Naive thymus-derived CD4-positive, alpha-beta T cell (primary cell): ENCODE data around the gene FHL3. TPM values are rescaled to one million over a fixed set of nuclear protein-coding genes. Genes with fewer than 3 reads are reported as not detected.
"Not testable (repeated sequence)": the region's sequence is repeated elsewhere in the genome, so short reads cannot be mapped to it uniquely, and the experiment has no call there.

Source experiments
- ATAC-seq: fragments of 150-1000 bp; cut with Tn5 transposase; 2 replicates; pipeline ENCODE4 v1.10.0; 2021; ENCODE audit warnings: mild to moderate bottlenecking, moderate library complexity
- CTCF ChIA-PET: fragments of 350-600 bp; sonication (Branson Sonifier 250); formaldehyde crosslinking; loops from one replicate; lab custom pipeline; 2021; ENCODE audit warnings: antibody characterized with exemption; lab: Charles Lee
- POLR2A ChIA-PET: fragments of 350-600 bp; sonication (Branson Sonifier 250); formaldehyde crosslinking; loops from one replicate; lab custom pipeline; 2021; ENCODE audit warnings: antibody characterized with exemption, inconsistent platforms; lab: Charles Lee
- DNase-seq, 9 donors: peaks; one replicate each; pipeline versions ENCODE4 v3.0.0 to v3.0.0-alpha.2; 2020 to 2022; ENCODE audit warnings: mixed read lengths in 1 of 9
- H3K27ac ChIP-seq: one replicate; pipeline ENCODE4 v1.7.0; 2013; ENCODE audit warnings: mild to moderate bottlenecking, low read depth, low read length, moderate library complexity
- H3K27me3 ChIP-seq, 2 donors: one replicate each; pipeline ENCODE4 v1.7.0; 2013; ENCODE audit warnings: low read length in 2 of 2, mild to moderate bottlenecking in 2 of 2, moderate library complexity in 2 of 2; ENCODE audit not compliant: control insufficient read depth in 2 of 2, insufficient read depth in 2 of 2
- H3K36me3 ChIP-seq, 3 experiments: 1 replicate in 2 of 3; 2 replicates in 1 of 3; pipeline ENCODE4 v1.7.0; 2013; ENCODE audit warnings: low read length in 3 of 3, mild to moderate bottlenecking in 3 of 3, moderate library complexity in 1 of 3; ENCODE audit not compliant: insufficient read depth in 3 of 3, control insufficient read depth in 2 of 3
- H3K4me1 ChIP-seq, 2 donors: one replicate each; pipeline ENCODE4 v1.7.0; 2013; ENCODE audit warnings: low read length in 2 of 2, mild to moderate bottlenecking in 2 of 2, moderate library complexity in 1 of 2; ENCODE audit not compliant: control insufficient read depth in 2 of 2, insufficient read depth in 2 of 2
- H3K4me3 ChIP-seq: 2 replicates; pipeline ENCODE4 v1.7.0; 2013; ENCODE audit warnings: mild to moderate bottlenecking, low read length
- H3K9me3 ChIP-seq, 3 experiments: 1 replicate in 2 of 3; 2 replicates in 1 of 3; pipeline ENCODE4 v1.7.0; 2013; ENCODE audit warnings: low read length in 3 of 3; ENCODE audit not compliant: control insufficient read depth in 2 of 3
- H3K27ac Mint-ChIP-seq, 9 donors: one replicate each; pipeline ENCODE4 v1.8.0; 2020 to 2022; ENCODE audit warnings: mixed read lengths in 9 of 9, mild to moderate bottlenecking in 8 of 9, moderate library complexity in 5 of 9, inconsistent platforms in 2 of 9
- H3K27me3 Mint-ChIP-seq, 5 donors: one replicate each; pipeline ENCODE4 v1.8.0; 2021 to 2022; ENCODE audit warnings: mixed read lengths in 5 of 5, mild to moderate bottlenecking in 1 of 5
- H3K36me3 Mint-ChIP-seq, 5 donors: one replicate each; pipeline ENCODE4 v1.8.0; 2020 to 2022; ENCODE audit warnings: mixed read lengths in 5 of 5, mild to moderate bottlenecking in 3 of 5, inconsistent platforms in 1 of 5
- H3K4me1 Mint-ChIP-seq, 7 donors: one replicate each; pipeline ENCODE4 v1.8.0; 2020 to 2022; ENCODE audit warnings: mixed read lengths in 7 of 7, mild to moderate bottlenecking in 3 of 7, inconsistent platforms in 1 of 7
- H3K4me3 Mint-ChIP-seq, 10 donors: one replicate each; pipeline ENCODE4 v1.8.0; 2020 to 2022; ENCODE audit warnings: mild to moderate bottlenecking in 10 of 10, mixed read lengths in 10 of 10, moderate library complexity in 6 of 10, inconsistent platforms in 2 of 10
- H3K9me3 Mint-ChIP-seq, 11 donors: one replicate each; pipeline ENCODE4 v1.8.0; 2020 to 2022; ENCODE audit warnings: mixed read lengths in 11 of 11, mild to moderate bottlenecking in 4 of 11, inconsistent platforms in 1 of 11, moderate library complexity in 1 of 11
- intact Hi-C, 2 donors: fragments of 100-400 bp; cut with micrococcal nuclease; formaldehyde crosslinking; loops; one replicate each; pipeline ENCODE4 v1.15.1; 2023
- polyA plus RNA-seq, 2 donors: library from polyadenylated mRNA; unstranded; fragments of 300-500 nt; fragmentation: Illumina TruSeq; gene quantifications; one replicate each; pipeline ENCODE4 v1.2.3, GENCODE V29; 2021
- total RNA-seq, 6 experiments: library from RNA in 5 of 6; stranded (reverse) in 5 of 6; gene quantifications; 1 replicate in 5 of 6; 2 replicates in 1 of 6; pipeline ENCODE4 v1.2.3 and lab custom pipeline; 2021 to 2026

FHL3 gene
- total and polyA plus RNA-seq, 7 experiments from 2014 or later, result 2.9 to 19.0 (median 8.6) TPM

GRCh38 chr1:38034871-38035270, 29.6 kb upstream of the FHL3 start:
- peaks cover 11 to 15% of the 10 kb centered on the region in 2 donors for H3K4me1 ChIP-seq
- no peaks in the 10 kb centered on the region for H3K9me3 ChIP-seq
- intact Hi-C loops, result no loop called here
- Mint-ChIP-seq H3K4me3 (no peak overlapping the region), H3K4me1 (peaks cover 8 to 16% (median 14%) of the 10 kb centered on the region in 7 donors), H3K9me3 (peaks cover 0 to 2% (median 0%) of the 10 kb centered on the region in 11 donors), H3K36me3 (no peaks in the 10 kb centered on the region), H3K27ac (no peak overlapping the region), H3K27me3 (peaks cover 3 to 17% (median 15%) of the 10 kb centered on the region in 5 donors)
- no peak overlapping the region for H3K27ac ChIP-seq
- no peaks in the 10 kb centered on the region for H3K36me3 ChIP-seq
- no peak overlapping the region for H3K4me3 ChIP-seq
- ChIA-PET POLR2A (no interaction called here), CTCF (no interaction called here)
- DNase-seq (no peak), ATAC-seq (no peak)
- no peaks in the 10 kb centered on the region for H3K27me3 ChIP-seq

GRCh38 chr1:38032992-38033391, 27.7 kb upstream of the FHL3 start:
- POLR2A ChIA-PET, result not testable (repeated sequence)

GRCh38 chr1:38031513-38031866, 26.2 kb upstream of the FHL3 start:
- no peaks in the 10 kb centered on the region for H3K27me3 ChIP-seq
- Mint-ChIP-seq H3K27ac (peak overlapping the region in 1 of 9 donors; percentile 74), H3K4me3 (peak overlapping the region in 1 of 10 donors; percentile 9), H3K9me3 (peaks cover 0 to 1% (median 0%) of the 10 kb centered on the region in 11 donors), H3K27me3 (peaks cover 0 to 7% (median 0%) of the 10 kb centered on the region in 5 donors), H3K4me1 (peaks cover 11 to 43% (median 25%) of the 10 kb centered on the region in 7 donors), H3K36me3 (no peaks in the 10 kb centered on the region)
- ATAC-seq (no peak), DNase-seq (no peak)
- peaks cover 12 to 32% of the 10 kb centered on the region in 2 donors for H3K4me1 ChIP-seq
- ChIA-PET CTCF (no interaction called here), POLR2A (no interaction called here)
- intact Hi-C loops, result no loop called here
- H3K9me3 ChIP-seq, result no peaks in the 10 kb centered on the region
- H3K36me3 ChIP-seq, result no peaks in the 10 kb centered on the region
- no peak overlapping the region for H3K4me3 ChIP-seq
- no peak overlapping the region for H3K27ac ChIP-seq

More at GRCh38 chr1:38032992-38033391, 27.7 kb upstream of the FHL3 start:
- ATAC-seq, H3K27ac Mint-ChIP-seq, intact Hi-C loops, H3K4me3 Mint-ChIP-seq, H3K27me3 ChIP-seq, H3K4me3 ChIP-seq, H3K9me3 ChIP-seq, H3K27me3 Mint-ChIP-seq, DNase-seq, H3K27ac ChIP-seq, H3K36me3 Mint-ChIP-seq, H3K9me3 Mint-ChIP-seq, H3K36me3 ChIP-seq: not testable (repeated sequence)
- H3K4me1 ChIP-seq, result peaks cover 12 to 31% of the 10 kb centered on the region in 2 donors
- CTCF ChIA-PET, result interaction anchor here (1.3 kb wide), 1 partner anchor 806 kb away, joined by 6 read pairs; no protein-coding TSS in a partner anchor
- H3K4me1 Mint-ChIP-seq, result peaks cover 10 to 31% (median 21%) of the 10 kb centered on the region in 7 donors

GRCh38 chr1:38030596-38031512, 25.5 kb upstream of the FHL3 start:
- peaks cover 12 to 32% of the 10 kb centered on the region in 2 donors for H3K4me1 ChIP-seq
- ATAC-seq (no peak), DNase-seq (no peak)
- H3K27ac ChIP-seq, result no peak overlapping the region
- peak overlapping the region in 3 of 9 donors; percentile 38 to 54 (median 41) for H3K27ac Mint-ChIP-seq
- peaks cover 0 to 5% (median 0%) of the 10 kb centered on the region in 3 experiments for H3K36me3 ChIP-seq
- no peak overlapping the region for H3K4me3 ChIP-seq
- no peaks in the 10 kb centered on the region for H3K27me3 ChIP-seq
- no peaks in the 10 kb centered on the region for H3K9me3 ChIP-seq
- peaks cover 0 to 1% (median 0%) of the 10 kb centered on the region in 11 donors for H3K9me3 Mint-ChIP-seq
- peaks cover 0 to under 1% (median 0%) of the 10 kb centered on the region in 5 donors for H3K27me3 Mint-ChIP-seq
- peaks cover 11 to 45% (median 25%) of the 10 kb centered on the region in 7 donors for H3K4me1 Mint-ChIP-seq
- peak overlapping the region in 4 of 10 donors; percentile 11 to 55 (median 28) for H3K4me3 Mint-ChIP-seq
- peaks cover 0 to under 1% (median 0%) of the 10 kb centered on the region in 5 donors for H3K36me3 Mint-ChIP-seq
- POLR2A ChIA-PET, result no interaction called here
- CTCF ChIA-PET, result no interaction called here
- intact Hi-C loops, result no loop called here

GRCh38 chr1:38029685-38030511, 24.6 kb upstream of the FHL3 start:
- peaks cover 11 to 45% (median 25%) of the 10 kb centered on the region in 7 donors for H3K4me1 Mint-ChIP-seq
- Histone ChIP-seq H3K36me3 (peaks cover 0 to 14% (median 6%) of the 10 kb centered on the region in 3 experiments), H3K4me3 (no peak overlapping the region), H3K27me3 (no peaks in the 10 kb centered on the region), H3K4me1 (peaks cover 12 to 32% of the 10 kb centered on the region in 2 donors), H3K9me3 (no peaks in the 10 kb centered on the region), H3K27ac (no peak overlapping the region)
- peaks cover 0 to 9% (median 4%) of the 10 kb centered on the region in 5 donors for H3K36me3 Mint-ChIP-seq
- ChIA-PET POLR2A (no interaction called here), CTCF (interaction anchor here (0.6 to 1.2 kb wide), 2 partner anchors 11 to 556 kb away, joined by 3 read pairs; no protein-coding TSS in a partner anchor)
- no peaks in the 10 kb centered on the region for H3K27me3 Mint-ChIP-seq
- H3K27ac Mint-ChIP-seq, result peak overlapping the region in 2 of 9 donors; percentile 54
- H3K9me3 Mint-ChIP-seq, result peaks cover 0 to 1% (median 0%) of the 10 kb centered on the region in 11 donors
- peak overlapping the region in 5 of 10 donors; percentile 11 to 55 (median 29) for H3K4me3 Mint-ChIP-seq
- ATAC-seq (peak; percentile 71), DNase-seq (peak in 1 of 9 donors; percentile 76)
- intact Hi-C loops, result loop anchor here (5.0 to 10.0 kb wide), 3 partner anchors 555 to 787 kb away; no protein-coding TSS in a partner anchor

GRCh38 chr1:38029081-38029681, 23.9 kb upstream of the FHL3 start:
- CTCF ChIA-PET, result interaction anchor here (1.2 kb wide), 1 partner anchor 12 kb away, joined by 3 read pairs; no protein-coding TSS in a partner anchor
- Histone ChIP-seq H3K27me3 (no peaks in the 10 kb centered on the region), H3K4me3 (no peak overlapping the region), H3K27ac (no peak overlapping the region), H3K36me3 (peaks cover 0 to 18% (median 7%) of the 10 kb centered on the region in 3 experiments), H3K4me1 (peaks cover 12 to 32% of the 10 kb centered on the region in 2 donors), H3K9me3 (no peaks in the 10 kb centered on the region)
- no peak for DNase-seq
- H3K36me3 Mint-ChIP-seq, result peaks cover 0 to 13% (median 5%) of the 10 kb centered on the region in 5 donors
- intact Hi-C loops, result loop anchor here (5.0 to 10.0 kb wide), 3 partner anchors 556 to 788 kb away; no protein-coding TSS in a partner anchor
- H3K4me1 Mint-ChIP-seq, result peaks cover 11 to 45% (median 25%) of the 10 kb centered on the region in 7 donors
- ATAC-seq, result no peak
- no peak overlapping the region for H3K27ac Mint-ChIP-seq
- H3K9me3 Mint-ChIP-seq, result peaks cover 0 to 1% (median 0%) of the 10 kb centered on the region in 11 donors
- H3K27me3 Mint-ChIP-seq, result no peaks in the 10 kb centered on the region
- POLR2A ChIA-PET, result no interaction called here
- H3K4me3 Mint-ChIP-seq, result no peak overlapping the region
